HEK293 (cell line): Measurements from ENCODE around the gene WDR43.
A peak's percentile ranks its signal among the peaks of the same experiment; 100 is the strongest.

Experiments used
- CTCF ChIA-PET: fragments of 350-600 bp; formaldehyde crosslinking; extraction: SDS; loops from one replicate; lab custom pipeline; 2021; ENCODE audit warnings: antibody characterized with exemption; lab: Yijun Ruan, JAX
- POLR2A ChIA-PET: fragments of 300-600 bp; formaldehyde crosslinking; extraction: SDS; loops from one replicate; lab custom pipeline; 2020; ENCODE audit warnings: antibody characterized with exemption, inconsistent platforms; lab: Yijun Ruan, JAX
- H3K27ac ChIP-seq: fragments of 200-500 bp; sonication (Bioruptor generic); 2 replicates; pipeline ENCODE4 v1.5.1; 2014; ENCODE audit warnings: low read depth, low read length, control low read depth, inconsistent platforms; ENCODE audit errors: extremely low read depth
- H3K36me3 ChIP-seq, 2 experiments: fragments of 200-500 bp in 1 of 2; sonication (Bioruptor generic) in 1 of 2; 1 replicate in 1 of 2; 2 replicates in 1 of 2; pipeline ENCODE4 v1.5.1; 2014 to 2017; ENCODE audit warnings: inconsistent platforms in 2 of 2, low read length in 2 of 2; ENCODE audit not compliant: control insufficient read depth in 2 of 2, insufficient read depth in 1 of 2
- H3K4me1 ChIP-seq: fragments of 200-500 bp; sonication (Bioruptor generic); 2 replicates; pipeline ENCODE4 v1.5.1; 2014; ENCODE audit warnings: mild to moderate bottlenecking, low read length, inconsistent platforms; ENCODE audit not compliant: control insufficient read depth, insufficient read depth
- H3K4me3 ChIP-seq: 2 replicates; pipeline ENCODE4 v1.5.1; 2011; ENCODE audit warnings: low read depth, mild to moderate bottlenecking, control low read depth, low read length, moderate library complexity
- H3K9me3 ChIP-seq: fragments of 200-500 bp; sonication (Bioruptor generic); 2 replicates; pipeline ENCODE4 v1.5.1; 2014; ENCODE audit warnings: low read depth, low read length, inconsistent platforms; ENCODE audit not compliant: control insufficient read depth, insufficient read depth
- BCL11A ChIP-seq: fragments of 450-650 bp; formaldehyde crosslinking; IDR thresholded peaks from 2 replicates; pipeline ENCODE4 v1.5.1; 2016; ENCODE audit warnings: low read depth, missing biosample characterization, missing genetic modification characterization
- PRDM10 ChIP-seq: fragments of 450-650 bp; formaldehyde crosslinking; IDR thresholded peaks from 2 replicates; pipeline ENCODE4 v1.5.1; 2016; ENCODE audit warnings: missing biosample characterization, missing genetic modification characterization
- SP3 ChIP-seq: fragments of 450-650 bp; formaldehyde crosslinking; IDR thresholded peaks from 2 replicates; pipeline ENCODE4 v1.5.1; 2016; ENCODE audit warnings: missing biosample characterization, missing genetic modification characterization
- TRIM28 ChIP-seq: IDR thresholded peaks from 2 replicates; pipeline ENCODE4 v1.6.1; 2011; ENCODE audit warnings: low read length, control low read depth, borderline replicate concordance
- ZBTB17 ChIP-seq: fragments of 450-650 bp; formaldehyde crosslinking; IDR thresholded peaks from 2 replicates; pipeline ENCODE4 v1.5.1; 2016; ENCODE audit warnings: missing biosample characterization, missing genetic modification characterization
- ZFP37 ChIP-seq: fragments of 450-650 bp; formaldehyde crosslinking; IDR thresholded peaks from 2 replicates; pipeline ENCODE4 v1.5.1; 2016; ENCODE audit warnings: missing biosample characterization, missing genetic modification characterization
- ZNF324 ChIP-seq: fragments of 450-650 bp; formaldehyde crosslinking; IDR thresholded peaks from 2 replicates; pipeline ENCODE4 v1.5.1; 2016; ENCODE audit warnings: missing biosample characterization, missing genetic modification characterization
- ZNF510 ChIP-seq: fragments of 450-650 bp; formaldehyde crosslinking; IDR thresholded peaks from 2 replicates; pipeline ENCODE4 v1.5.1; 2018; ENCODE audit warnings: mild to moderate bottlenecking, missing genetic modification characterization, missing biosample characterization; ENCODE audit not compliant: insufficient replicate concordance
- ZNF518A ChIP-seq: fragments of 450-650 bp; formaldehyde crosslinking; conservative IDR thresholded peaks from 2 replicates; pipeline ENCODE4 v1.5.1; 2016; ENCODE audit warnings: low read depth, missing biosample characterization, missing genetic modification characterization
- ZNF596 ChIP-seq: fragments of 450-650 bp; IDR thresholded peaks from 2 replicates; pipeline ENCODE4 v1.5.0; 2018; ENCODE audit warnings: missing biosample characterization, mild to moderate bottlenecking, missing genetic modification characterization, moderate library complexity
- ZNF626 ChIP-seq: fragments of 450-650 bp; sonication (Bioruptor Pico); formaldehyde crosslinking; IDR thresholded peaks from 2 replicates; pipeline ENCODE4 v1.5.1; 2018; ENCODE audit warnings: missing biosample characterization, missing genetic modification characterization, inconsistent platforms
- ZNF837 ChIP-seq: fragments of 450-650 bp; formaldehyde crosslinking; IDR thresholded peaks from 2 replicates; pipeline ENCODE4 v1.5.1; 2016; ENCODE audit warnings: missing biosample characterization, missing genetic modification characterization

The WDR43 gene

DNA sequence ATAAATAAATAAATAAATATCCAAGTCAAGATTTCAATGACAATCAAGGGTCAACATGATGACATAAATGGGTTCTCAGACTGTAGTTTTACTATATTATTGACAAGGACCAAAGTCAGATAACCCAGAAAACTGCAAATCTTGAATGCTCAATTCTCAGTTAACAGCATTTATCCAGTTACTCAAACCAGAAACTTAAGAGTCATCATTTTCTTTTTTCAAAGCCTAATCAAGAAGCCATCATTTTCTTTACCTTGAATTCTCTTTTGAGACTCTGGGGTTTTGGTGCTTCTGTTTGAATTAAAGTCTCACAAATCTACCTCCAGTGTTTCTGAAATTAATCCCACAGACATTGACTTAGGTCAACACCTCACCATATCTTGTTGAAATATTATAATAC lies 38.5 kb upstream of the WDR43 start:
- TF ChIP-seq ZNF510 (tag by site-specific recombination) = no peak
- no peak for TF ChIP-seq ZNF324 (tag by site-specific recombination)
- no peak for TF ChIP-seq TRIM28
- no peak for TF ChIP-seq ZNF596
- no peak for TF ChIP-seq PRDM10 (tag by site-specific recombination)
- CTCF ChIA-PET = interaction anchor here (0.7 kb wide), 1 partner anchor 126 kb away, joined by 3 read pairs; no protein-coding TSS in a partner anchor
- no peak overlapping the region for H3K27ac ChIP-seq
- no peaks in the 10 kb centered on the region for H3K9me3 ChIP-seq
- POLR2A ChIA-PET = interaction anchor here (2.2 kb wide), 1 partner anchor 14 kb away, joined by 10 read pairs; the partner anchor contains the start of gene TRMT61B
- no peaks in the 10 kb centered on the region for H3K4me1 ChIP-seq
- H3K36me3 ChIP-seq = peaks cover 8 to 17% of the 10 kb centered on the region in 2 experiments
- no peak overlapping the region for H3K4me3 ChIP-seq

DNA sequence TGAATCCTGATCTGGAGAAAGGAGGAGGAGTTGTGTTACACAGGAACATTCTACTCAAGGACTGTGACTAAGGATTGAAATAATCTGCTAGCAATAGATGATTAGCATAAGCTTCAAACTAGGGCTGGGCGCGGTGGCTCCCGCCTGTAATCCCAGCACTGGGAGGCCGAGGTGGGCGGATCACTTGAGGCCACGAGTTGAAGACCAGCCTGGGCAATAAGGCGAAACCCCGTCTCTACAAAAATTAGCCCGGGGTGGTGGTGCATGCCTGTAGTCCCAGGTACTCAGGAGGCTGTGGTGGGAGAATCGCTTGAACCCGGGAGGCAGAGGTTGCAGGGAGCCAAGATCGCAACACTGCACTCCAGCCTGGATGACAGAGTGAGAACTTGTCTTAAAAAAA lies 25.9 kb upstream of the WDR43 start:
- no peaks in the 10 kb centered on the region for H3K9me3 ChIP-seq
- H3K27ac ChIP-seq = no peak overlapping the region
- peak overlapping the region; percentile 80 for H3K4me3 ChIP-seq
- peaks cover 5 to 38% of the 10 kb centered on the region in 2 experiments for H3K36me3 ChIP-seq
- H3K4me1 ChIP-seq = 0 out of 2 replicates have a peak, but pooled peaks cover 5% of the 10 kb centered on the region
- ChIA-PET POLR2A (no interaction called here), CTCF (no interaction called here)
- TF ChIP-seq SP3 (tag by site-specific recombination) (0 out of 2 replicates have a peak, but pooled peaks have one; percentile 18), ZBTB17 (tag by site-specific recombination) (peak; percentile 59), ZNF518A (no peak), BCL11A (no peak)

GRCh38 chr2:28869494-28870145 lies 24.8 kb upstream of the WDR43 start:
- H3K9me3 ChIP-seq = no peaks in the 10 kb centered on the region
- CTCF ChIA-PET = no interaction called here
- peak overlapping the region; percentile 66 for H3K27ac ChIP-seq
- 0 out of 2 replicates have a peak, but pooled peaks have one; percentile 18 for TF ChIP-seq ZFP37 (tag by site-specific recombination)
- no peak for TF ChIP-seq ZNF626
- TF ChIP-seq ZNF837 (tag by site-specific recombination) = no peak
- H3K36me3 ChIP-seq = peaks cover 4 to 28% of the 10 kb centered on the region in 2 experiments; a peak in 2 of 3 replicates
- POLR2A ChIA-PET = interaction anchor here (0.7 to 2.3 kb wide), 10 partner anchors 10 to 306 kb away, joined by 3 to 32 read pairs (median 4); partner anchors contain the start of gene WDR43
- 0 out of 2 replicates have a peak, but pooled peaks cover 5% of the 10 kb centered on the region for H3K4me1 ChIP-seq
- H3K4me3 ChIP-seq = peak overlapping the region; percentile 80
